ENCODE measurements around the gene LAIR2.
"Not testable (repeated sequence)": the region's sequence is repeated elsewhere in the genome, so short reads cannot be mapped to it uniquely, and the experiment has no call there.

The LAIR2 gene

DNA sequence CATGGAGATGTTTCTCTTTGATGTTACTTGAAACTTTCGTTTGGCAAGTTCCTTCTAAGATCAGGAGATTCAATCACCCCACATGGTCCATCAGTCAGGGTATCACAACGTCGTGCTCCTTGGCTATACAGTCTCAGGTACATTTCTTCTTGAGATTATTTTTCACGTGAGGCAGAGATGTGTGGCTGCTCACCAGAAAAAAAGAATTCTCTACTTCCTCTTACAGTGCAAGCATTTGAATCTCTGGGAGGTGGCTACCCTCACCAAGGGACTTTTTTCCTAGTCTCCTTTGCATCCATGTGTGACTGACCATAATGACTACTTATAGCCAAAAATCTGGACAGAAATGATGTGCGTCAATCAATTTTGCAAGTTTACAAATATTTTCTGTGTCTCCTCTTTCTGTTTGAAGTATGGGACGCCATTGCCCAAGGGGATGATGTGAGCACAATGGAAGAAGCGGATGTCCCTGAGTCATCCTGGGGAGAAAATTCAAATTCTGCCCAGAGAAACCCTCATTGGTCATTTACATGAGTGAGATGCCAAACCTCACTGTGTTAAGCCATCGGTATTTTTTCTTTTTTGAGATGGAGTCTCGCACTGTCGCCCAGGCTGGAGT is 8.6 kb upstream of the LAIR2 start:
- DNase-seq, result peak; percentile 81 to 98
- Histone ChIP-seq H3K9me3 (ENCODE audit: insufficient read depth, low read depth, low read length) (peaks cover 24% of the 10 kb centered on the region), H3K27me3 (ENCODE audit: insufficient read depth, low read length) (no peaks in the 10 kb centered on the region), H3K14ac (ENCODE audit: low read length) (no peak overlapping the region), H3K36me3 (ENCODE audit: control insufficient read depth in 1 of 2, insufficient read depth in 2 of 2, low read length in 2 of 2) (no peaks in the 10 kb centered on the region), H3K18ac (ENCODE audit: low read length) (no peak overlapping the region), H3K79me1 (ENCODE audit: low read length) (no peaks in the 10 kb centered on the region), H4K8ac (ENCODE audit: low read depth, low read length) (no peak overlapping the region), H3K4me3 (ENCODE audit: low read depth, low read length) (no peak overlapping the region), H2BK5ac (ENCODE audit: low read depth, low read length, poor library complexity) (no peak overlapping the region), H2BK12ac (ENCODE audit: low read length) (no peak overlapping the region), H3K9ac (ENCODE audit: low read length) (no peak overlapping the region), H3K4me2 (ENCODE audit: low read length) (no peak overlapping the region), H2BK120ac (ENCODE audit: insufficient read depth, low read length, poor library complexity) (no peak overlapping the region), H4K91ac (ENCODE audit: low read depth, low read length) (no peak overlapping the region), H3K4me1 (ENCODE audit: control insufficient read depth in 1 of 2, insufficient read depth in 2 of 2, low read length in 2 of 2) (no peaks in the 10 kb centered on the region), H2AFZ (ENCODE audit: insufficient read depth, low read length, poor library complexity) (no peak overlapping the region), H3K4ac (ENCODE audit: low read depth, low read length) (no peak overlapping the region), H3K23ac (ENCODE audit: low read length) (no peak overlapping the region), H2AK5ac (ENCODE audit: low read length) (no peak overlapping the region), H4K12ac (ENCODE audit: low read depth, low read length) (no peak overlapping the region), H3K79me2 (ENCODE audit: control insufficient read depth, insufficient read depth, low read length, poor library complexity) (no peaks in the 10 kb centered on the region), H3K27ac (ENCODE audit: low read depth, low read length) (no peak overlapping the region)
- no CpG with 5 or more reads among the region's 10 CpGs for WGBS (ENCODE audit: extremely low coverage, insufficient coverage, insufficient read length)

DNA sequence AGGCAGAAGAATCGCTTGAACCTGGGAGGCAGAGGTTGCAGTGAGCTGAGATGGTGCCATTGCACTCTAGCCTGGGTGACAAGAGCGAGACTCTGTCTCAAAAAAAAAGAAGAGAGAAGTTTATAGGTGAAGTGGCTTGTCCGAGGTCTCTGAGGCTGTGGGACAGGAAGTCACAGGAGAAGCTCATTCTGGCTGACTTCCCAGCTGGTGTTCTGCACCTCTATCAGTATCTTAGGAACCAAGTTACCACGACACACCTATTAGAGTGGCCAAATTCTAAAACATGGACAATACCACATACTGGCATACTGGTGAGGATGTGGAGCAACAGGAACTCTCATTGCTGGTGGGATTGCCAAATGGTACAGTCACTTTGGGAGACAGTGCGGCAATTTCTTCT is 7.3 kb upstream of the LAIR2 start:
- not testable (repeated sequence) for H3K4ac ChIP-seq (ENCODE audit: low read depth, low read length); H2AK5ac ChIP-seq (ENCODE audit: low read length); H3K4me2 ChIP-seq (ENCODE audit: low read length); H3K23ac ChIP-seq (ENCODE audit: low read length); H2BK120ac ChIP-seq (ENCODE audit: insufficient read depth, low read length, poor library complexity); H3K79me2 ChIP-seq (ENCODE audit: control insufficient read depth, insufficient read depth, low read length, poor library complexity); H3K27me3 ChIP-seq (ENCODE audit: insufficient read depth, low read length); H4K91ac ChIP-seq (ENCODE audit: low read depth, low read length); H3K79me1 ChIP-seq (ENCODE audit: low read length); H3K14ac ChIP-seq (ENCODE audit: low read length); H2BK5ac ChIP-seq (ENCODE audit: low read depth, low read length, poor library complexity); H3K18ac ChIP-seq (ENCODE audit: low read length); H3K27ac ChIP-seq (ENCODE audit: low read depth, low read length); DNase-seq; H3K4me1 ChIP-seq (ENCODE audit: control insufficient read depth in 1 of 2, insufficient read depth in 2 of 2, low read length in 2 of 2); H4K12ac ChIP-seq (ENCODE audit: low read depth, low read length); H2BK12ac ChIP-seq (ENCODE audit: low read length); H3K36me3 ChIP-seq (ENCODE audit: control insufficient read depth in 1 of 2, insufficient read depth in 2 of 2, low read length in 2 of 2); H3K9ac ChIP-seq (ENCODE audit: low read length); H3K4me3 ChIP-seq (ENCODE audit: low read depth, low read length); H4K8ac ChIP-seq (ENCODE audit: low read depth, low read length); H2AFZ ChIP-seq (ENCODE audit: insufficient read depth, low read length, poor library complexity)
- peaks cover 22% of the 10 kb centered on the region for H3K9me3 ChIP-seq (ENCODE audit: insufficient read depth, low read depth, low read length)
- no CpG with 5 or more reads among the region's 5 CpGs for WGBS (ENCODE audit: extremely low coverage, insufficient coverage, insufficient read length)

DNA sequence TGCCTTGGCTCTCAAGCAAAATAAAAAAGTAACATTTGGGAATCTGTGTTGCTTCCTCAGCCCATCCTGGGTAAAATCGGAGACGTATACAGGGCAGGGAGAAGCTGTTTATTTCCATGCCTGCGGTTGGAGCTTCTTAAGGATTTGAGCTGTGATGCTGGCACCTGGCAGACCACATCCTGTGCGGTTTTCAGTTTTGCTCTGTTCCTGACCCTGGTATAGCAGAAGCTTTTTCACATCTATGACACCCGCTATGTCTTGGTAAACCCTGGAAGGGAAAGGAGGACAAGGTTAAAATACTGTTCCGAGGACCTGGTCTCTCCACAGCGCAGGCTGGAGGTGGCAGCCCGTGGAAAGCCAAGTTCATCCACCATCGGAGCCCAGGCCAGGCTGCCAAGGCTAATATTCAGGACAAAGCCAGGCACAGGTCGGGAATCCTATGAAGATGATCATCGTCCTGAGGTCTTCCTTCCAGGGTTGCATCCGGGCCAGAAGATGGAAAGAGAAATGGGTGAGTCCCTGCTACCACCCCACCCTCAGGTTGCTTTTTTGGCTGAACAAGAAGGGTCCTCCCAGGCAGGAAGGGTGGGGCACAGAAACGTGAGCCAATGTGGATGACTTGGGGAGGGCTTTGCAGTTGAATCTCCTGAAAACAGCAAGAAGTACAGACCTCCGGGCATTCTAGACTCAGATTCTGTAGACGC is 4.7 kb upstream of the LAIR2 start:
- H3K36me3 ChIP-seq (ENCODE audit: control insufficient read depth in 1 of 2, insufficient read depth in 2 of 2, low read length in 2 of 2); H3K4me1 ChIP-seq (ENCODE audit: control insufficient read depth in 1 of 2, insufficient read depth in 2 of 2, low read length in 2 of 2); H2AK5ac ChIP-seq (ENCODE audit: low read length); H3K9ac ChIP-seq (ENCODE audit: low read length); H3K23ac ChIP-seq (ENCODE audit: low read length); H4K91ac ChIP-seq (ENCODE audit: low read depth, low read length); DNase-seq; H2BK5ac ChIP-seq (ENCODE audit: low read depth, low read length, poor library complexity); H3K27ac ChIP-seq (ENCODE audit: low read depth, low read length); H3K4ac ChIP-seq (ENCODE audit: low read depth, low read length); H2AFZ ChIP-seq (ENCODE audit: insufficient read depth, low read length, poor library complexity); H3K14ac ChIP-seq (ENCODE audit: low read length); H3K27me3 ChIP-seq (ENCODE audit: insufficient read depth, low read length); H2BK12ac ChIP-seq (ENCODE audit: low read length); H3K4me3 ChIP-seq (ENCODE audit: low read depth, low read length); H3K79me1 ChIP-seq (ENCODE audit: low read length); H4K8ac ChIP-seq (ENCODE audit: low read depth, low read length); H3K4me2 ChIP-seq (ENCODE audit: low read length); H3K18ac ChIP-seq (ENCODE audit: low read length); H3K79me2 ChIP-seq (ENCODE audit: control insufficient read depth, insufficient read depth, low read length, poor library complexity); H2BK120ac ChIP-seq (ENCODE audit: insufficient read depth, low read length, poor library complexity); H4K12ac ChIP-seq (ENCODE audit: low read depth, low read length): not testable (repeated sequence)
- peaks cover 22% of the 10 kb centered on the region for H3K9me3 ChIP-seq (ENCODE audit: insufficient read depth, low read depth, low read length)
- no CpG with 5 or more reads among the region's 15 CpGs for WGBS (ENCODE audit: extremely low coverage, insufficient coverage, insufficient read length)

DNA sequence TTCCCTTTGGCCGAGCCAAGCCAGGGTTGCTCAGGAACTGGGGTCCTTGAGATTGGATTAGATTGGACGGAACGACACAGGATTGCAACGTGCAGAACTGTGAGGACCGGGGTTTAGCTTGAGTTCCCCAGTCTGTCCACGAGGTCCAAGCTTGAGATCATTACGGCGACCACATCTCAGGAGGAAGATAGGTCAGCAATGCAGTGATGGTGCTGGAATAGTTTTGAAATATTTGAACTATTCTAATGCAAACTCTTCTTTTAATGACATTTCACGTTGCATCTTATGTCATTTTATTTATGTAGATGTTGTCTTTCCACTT is 4.2 kb upstream of the LAIR2 start:
- H2AFZ ChIP-seq (ENCODE audit: insufficient read depth, low read length, poor library complexity); H2BK12ac ChIP-seq (ENCODE audit: low read length); H2AK5ac ChIP-seq (ENCODE audit: low read length); H3K4ac ChIP-seq (ENCODE audit: low read depth, low read length); H3K27me3 ChIP-seq (ENCODE audit: insufficient read depth, low read length); H3K23ac ChIP-seq (ENCODE audit: low read length); H3K4me1 ChIP-seq (ENCODE audit: control insufficient read depth in 1 of 2, insufficient read depth in 2 of 2, low read length in 2 of 2); H3K27ac ChIP-seq (ENCODE audit: low read depth, low read length); H2BK120ac ChIP-seq (ENCODE audit: insufficient read depth, low read length, poor library complexity); H4K8ac ChIP-seq (ENCODE audit: low read depth, low read length); H2BK5ac ChIP-seq (ENCODE audit: low read depth, low read length, poor library complexity); H3K9ac ChIP-seq (ENCODE audit: low read length); H4K12ac ChIP-seq (ENCODE audit: low read depth, low read length); H3K14ac ChIP-seq (ENCODE audit: low read length); H3K79me1 ChIP-seq (ENCODE audit: low read length); DNase-seq; H3K36me3 ChIP-seq (ENCODE audit: control insufficient read depth in 1 of 2, insufficient read depth in 2 of 2, low read length in 2 of 2); H3K18ac ChIP-seq (ENCODE audit: low read length); H4K91ac ChIP-seq (ENCODE audit: low read depth, low read length); H3K79me2 ChIP-seq (ENCODE audit: control insufficient read depth, insufficient read depth, low read length, poor library complexity); H3K4me3 ChIP-seq (ENCODE audit: low read depth, low read length); H3K4me2 ChIP-seq (ENCODE audit: low read length): not testable (repeated sequence)
- no CpG with 5 or more reads among the region's 9 CpGs for WGBS (ENCODE audit: extremely low coverage, insufficient coverage, insufficient read length)
- H3K9me3 ChIP-seq (ENCODE audit: insufficient read depth, low read depth, low read length), result peaks cover 21% of the 10 kb centered on the region
